HCT116 (cell line): ENCODE data around the gene HMCN1. TPM values are rescaled to one million over a fixed set of nuclear protein-coding genes. Genes with fewer than 3 reads are reported as not detected.

Experiments
- ATAC-seq: fragments of 200-7000 bp; cut with Tn5 transposase; 2 replicates; pipeline ENCODE4 v1.9.1; 2020; ENCODE audit warnings: mild to moderate bottlenecking, moderate library complexity
- BruUV-seq: library from RNA; stranded (reverse); fragments of 400-500 nt; replicated peaks from 2 replicates; lab custom pipeline; 2021; lab: Mats Ljungman, UMichigan
- CTCF ChIA-PET: fragments of 300-600 bp; sonication (Branson Sonifier 250); formaldehyde crosslinking; loops from one replicate; lab custom pipeline; 2021; ENCODE audit warnings: antibody characterized with exemption; lab: Charles Lee
- POLR2A ChIA-PET: fragments of 300-600, 350-600 bp; sonication (Branson Sonifier 250); formaldehyde crosslinking; loops from one replicate; lab custom pipeline; 2021; ENCODE audit warnings: antibody characterized with exemption; lab: Charles Lee
- RAD21 ChIA-PET, 2 experiments: fragments of 300-600 bp; sonication (Branson Sonifier 250); formaldehyde crosslinking; loops; one replicate each; lab custom pipeline; 2023; ENCODE audit warnings: low total read pairs in 2 of 2; ENCODE audit not compliant: uncharacterized antibody in 2 of 2, unreplicated experiment in 2 of 2, low non-redundant PET in 1 of 2; lab: Charles Lee
- DNase-seq: peaks from one replicate; pipeline ENCODE4 v3.0.0-alpha.2; 2010; ENCODE audit warnings: low read depth, low spot score
- H2AFZ ChIP-seq: fragments of 200-600 bp; shearing (Covaris generic), sonication (generic); 2 replicates; pipeline ENCODE4 v1.6.1; 2017; ENCODE audit warnings: low read depth, mixed run types, mixed read lengths, antibody characterized with exemption, low read length; ENCODE audit not compliant: poor library complexity, severe bottlenecking
- H3K27ac ChIP-seq: 2 replicates; pipeline ENCODE4 v1.5.1; 2012; ENCODE audit warnings: low read depth, low read length
- H3K27me3 ChIP-seq: fragments of 200-600 bp; sonication (generic); 2 replicates; pipeline ENCODE4 v1.6.1; 2016; ENCODE audit warnings: mixed run types, low read length, mixed read lengths; ENCODE audit not compliant: insufficient read depth
- H3K36me3 ChIP-seq, 2 experiments: fragments of 200-500 bp in 1 of 2; fragments of 200-600 bp in 1 of 2; sonication (Bioruptor generic) in 1 of 2; sonication (generic) in 1 of 2; 2 replicates each; pipeline versions ENCODE4 v1.5.1 to v1.6.1; 2014 to 2016; ENCODE audit warnings: low read length in 2 of 2, inconsistent platforms in 1 of 2, mixed read lengths in 1 of 2, mixed run types in 1 of 2; ENCODE audit not compliant: insufficient read depth in 2 of 2, control insufficient read depth in 1 of 2
- H3K4me1 ChIP-seq, 2 experiments: fragments of 200-600 bp in 1 of 2; sonication (generic) in 1 of 2; 2 replicates each; pipeline versions ENCODE4 v1.5.1 to v1.6.1; 2012 to 2017; ENCODE audit warnings: low read length in 2 of 2, inconsistent platforms in 1 of 2, mild to moderate bottlenecking in 1 of 2, mixed read lengths in 1 of 2, mixed run types in 1 of 2, moderate library complexity in 1 of 2; ENCODE audit not compliant: insufficient read depth in 2 of 2, control insufficient read depth in 1 of 2
- H3K4me2 ChIP-seq: fragments of 200-600 bp; sonication (generic); 2 replicates; pipeline ENCODE4 v1.6.1; 2017; ENCODE audit warnings: mixed run types, low read length, mixed read lengths
- H3K4me3 ChIP-seq, 2 experiments: fragments of 200-600 bp in 1 of 2; sonication (generic) in 1 of 2; replicated peaks in 1 of 2; 2 replicates each; pipeline ENCODE4 v1.5.1; 2011 to 2016; ENCODE audit warnings: low read length in 2 of 2, control low read depth in 1 of 2, low read depth in 1 of 2, mild to moderate bottlenecking in 1 of 2, mixed read lengths in 1 of 2, mixed run types in 1 of 2
- H3K79me2 ChIP-seq: fragments of 200-600 bp; sonication (generic); 2 replicates; pipeline ENCODE4 v1.6.1; 2017; ENCODE audit warnings: mild to moderate bottlenecking, mixed run types, low read length, moderate library complexity, mixed read lengths; ENCODE audit not compliant: insufficient read depth
- H3K9ac ChIP-seq: fragments of 200-600 bp; sonication (generic); 2 replicates; pipeline ENCODE4 v1.6.1; 2016; ENCODE audit warnings: low read length, mixed read lengths
- H3K9me2 ChIP-seq: fragments of 200-600 bp; sonication (generic), shearing (Covaris generic); 2 replicates; pipeline ENCODE4 v1.6.1; 2017; ENCODE audit warnings: mixed run types, mild to moderate bottlenecking, moderate library complexity; ENCODE audit not compliant: insufficient read depth
- H3K9me3 ChIP-seq, 2 experiments: fragments of 200-500 bp in 1 of 2; fragments of 200-600 bp in 1 of 2; sonication (Bioruptor generic) in 1 of 2; sonication (generic) in 1 of 2; 2 replicates each; pipeline ENCODE4 v1.6.1; 2014 to 2017; ENCODE audit warnings: low read length in 2 of 2, mixed read lengths in 2 of 2, inconsistent platforms in 1 of 2, low read depth in 1 of 2, mild to moderate bottlenecking in 1 of 2, mixed run types in 1 of 2, moderate library complexity in 1 of 2; ENCODE audit not compliant: control insufficient read depth in 1 of 2, insufficient read depth in 1 of 2
- H4K20me1 ChIP-seq: fragments of 200-600 bp; sonication (generic), shearing (Covaris generic); 2 replicates; pipeline ENCODE4 v1.6.1; 2017; ENCODE audit warnings: mixed run types, mild to moderate bottlenecking, moderate library complexity; ENCODE audit not compliant: insufficient read depth
- ATF3 ChIP-seq: IDR thresholded peaks from 2 replicates; pipeline ENCODE4 v1.6.1; 2012
- CBX3 ChIP-seq: IDR thresholded peaks from 2 replicates; pipeline ENCODE4 v1.6.1; 2012; ENCODE audit warnings: low read depth
- CEBPB ChIP-seq: IDR thresholded peaks from 2 replicates; pipeline ENCODE4 v1.6.1; 2012; ENCODE audit warnings: low read depth
- EGR1 ChIP-seq: IDR thresholded peaks from 2 replicates; pipeline ENCODE4 v1.6.1; 2012; ENCODE audit warnings: low read depth
- EZH2 ChIP-seq: fragments of 200-600 bp; sonication (generic); IDR thresholded peaks from 2 replicates; pipeline ENCODE4 v1.6.1; 2017; ENCODE audit warnings: antibody characterized with exemption, mixed run types
- JUND ChIP-seq: IDR thresholded peaks from 2 replicates; pipeline ENCODE4 v1.6.1; 2012
- MAX ChIP-seq: IDR thresholded peaks from 2 replicates; pipeline ENCODE4 v1.6.1; 2012
- RAD21 ChIP-seq: IDR thresholded peaks from 2 replicates; pipeline ENCODE4 v1.6.1; 2012; ENCODE audit warnings: low read depth, mild to moderate bottlenecking
- SIN3A ChIP-seq: IDR thresholded peaks from 2 replicates; pipeline ENCODE4 v1.6.1; 2012; ENCODE audit warnings: low read depth
- YY1 ChIP-seq: IDR thresholded peaks from 2 replicates; pipeline ENCODE4 v1.6.1; 2011; ENCODE audit warnings: low read length, low read depth, moderate library complexity, mild to moderate bottlenecking; ENCODE audit not compliant: insufficient replicate concordance; ENCODE audit errors: extremely low read depth
- ZBTB33 ChIP-seq: IDR thresholded peaks from 2 replicates; pipeline ENCODE4 v1.6.1; 2011; ENCODE audit warnings: mild to moderate bottlenecking, low read length, moderate library complexity; ENCODE audit not compliant: insufficient replicate concordance; ENCODE audit errors: extremely low read depth
- ZFX ChIP-seq: fragments of 450-650 bp; IDR thresholded peaks from 2 replicates; pipeline ENCODE4 v1.6.1; 2017
- intact Hi-C: fragments of 100-400 bp; cut with micrococcal nuclease; formaldehyde crosslinking; loops from 2 replicates; pipeline ENCODE4 v1.10.0; 2022
- total RNA-seq: library from RNA; stranded (reverse); gene quantifications from one replicate; pipeline ENCODE4 v1.2.1, GENCODE V29; 2021; ENCODE audit not compliant: unreplicated experiment

HMCN1 gene
- total RNA-seq, 1 experiment from 2014 or later: 0.59 TPM

DNA sequence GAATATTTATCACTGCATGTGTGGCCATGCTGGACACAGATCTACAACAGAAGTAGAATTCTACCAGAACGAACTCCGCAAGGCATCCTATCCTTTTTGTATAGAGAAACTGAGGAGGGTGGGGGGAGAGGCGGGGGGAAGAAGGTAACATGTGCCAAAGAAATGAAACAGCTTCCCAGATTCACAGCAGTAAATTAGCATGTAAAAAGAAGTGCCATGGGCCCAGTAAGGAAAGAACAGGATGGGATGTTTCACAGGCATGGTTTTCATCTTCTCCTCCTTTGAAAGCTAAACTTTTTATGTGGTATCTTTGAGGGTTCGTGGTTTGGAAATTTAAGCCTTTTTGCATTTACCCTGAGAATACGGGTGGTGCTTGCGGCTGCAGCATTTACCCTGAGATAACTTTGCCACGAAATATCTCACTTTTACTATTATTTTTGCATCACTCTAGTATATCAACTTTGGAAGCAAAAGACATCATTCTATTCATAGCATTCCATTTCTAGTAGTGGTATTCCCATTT, 471.9 kb downstream of the HMCN1 start:
- Histone ChIP-seq H3K9ac (no peak overlapping the region), H3K27ac (no peak overlapping the region), H3K9me3 (no peaks in the 10 kb centered on the region), H3K79me2 (no peaks in the 10 kb centered on the region), H3K4me2 (no peak overlapping the region), H3K27me3 (no peaks in the 10 kb centered on the region), H3K9me2 (no peaks in the 10 kb centered on the region), H3K4me3 (no peak overlapping the region), H4K20me1 (no peaks in the 10 kb centered on the region), H3K4me1 (no peaks in the 10 kb centered on the region), H2AFZ (no peak overlapping the region), H3K36me3 (no peaks in the 10 kb centered on the region)
- ChIA-PET RAD21 (no interaction called here), CTCF (interaction anchor here (0.9 kb wide), 1 partner anchor 50 kb away, joined by 4 read pairs; no protein-coding TSS in a partner anchor), POLR2A (no interaction called here)
- BruUV-seq: no TSS peak
- no peak for DNase-seq
- TF ChIP-seq MAX (no peak), ZFX (no peak), JUND (no peak), CEBPB (no peak), SIN3A (no peak), RAD21 (no peak), CBX3 (no peak), YY1 (no peak), EGR1 (no peak), ZBTB33 (no peak), EZH2 (no peak), ATF3 (no peak)
- ATAC-seq: no peak
- intact Hi-C loops: no loop called here
